ENCODE data around the gene ZNF629. TPM values are rescaled to one million over a fixed set of nuclear protein-coding genes. Genes with fewer than 3 reads are reported as not detected.

The ZNF629 gene
- total RNA-seq, 4 donors from 2014 or later, result 5.0 to 11.4 (median 6.2) TPM

- intact Hi-C loops (cut with DNase I), result no loop called here
- WGBS, 2 donors, result 79 to 90% methylated on average over 3 of the region's 3 CpGs
- Histone ChIP-seq H3K27ac (no peak overlapping the region), H3K9me3 (no peaks in the 10 kb centered on the region), H3K27me3 (no peaks in the 10 kb centered on the region), H3K36me3 (no peaks in the 10 kb centered on the region), H3K4me1 (peaks cover 0 to 8% (median 0%) of the 10 kb centered on the region in 3 donors), H3K4me3 (no peak overlapping the region)
- DNase-seq, result no peak
- no peak for TF ChIP-seq POLR2A (IDR thresholded peaks at IDR 0.05)
- TF ChIP-seq CTCF (IDR thresholded peaks at IDR 0.05), result no peak
Observed at GRCh38 chr16:30794634-30795033, 7.6 kb upstream of the ZNF629 start.

GRCh38 chr16:30793508-30794069 lies 6.6 kb upstream of the ZNF629 start:
- WGBS, 2 donors, result 81 to 100% methylated on average over 1 to 7 of the region's 7 CpGs

GRCh38 chr16:30787613-30788378 lies 791 bp upstream of the ZNF629 start:
- peaks cover 10 to 31% (median 15%) of the 10 kb centered on the region in 3 donors for H3K4me1 ChIP-seq
- peaks cover 0 to 5% (median 0%) of the 10 kb centered on the region in 4 donors for H3K27me3 ChIP-seq
- peak overlapping the region; percentile 77 to 94 (median 91) for H3K27ac ChIP-seq
- no peak for DNase-seq
- 45 to 54% methylated on average over 10 of the region's 11 CpGs for WGBS, 2 donors
- TF ChIP-seq POLR2A (IDR thresholded peaks at IDR 0.05) (no peak), CTCF (IDR thresholded peaks at IDR 0.05) (no peak)
- H3K9me3 ChIP-seq, result no peaks in the 10 kb centered on the region
- H3K4me3 ChIP-seq, result peak overlapping the region; percentile 93 to 99 (median 96)
- intact Hi-C loops (cut with DNase I), result no loop called here
- peaks cover 0 to 18% (median 4%) of the 10 kb centered on the region in 3 donors for H3K36me3 ChIP-seq

More at GRCh38 chr16:30793508-30794069, 6.6 kb upstream of the ZNF629 start:
- Histone ChIP-seq H3K4me3 (no peak overlapping the region), H3K9me3 (no peaks in the 10 kb centered on the region), H3K27me3 (no peaks in the 10 kb centered on the region), H3K27ac (no peak overlapping the region), H3K4me1 (peaks cover 0 to 8% (median 0%) of the 10 kb centered on the region in 3 donors), H3K36me3 (no peaks in the 10 kb centered on the region)
- TF ChIP-seq POLR2A (IDR thresholded peaks at IDR 0.05) (no peak), CTCF (IDR thresholded peaks at IDR 0.05) (no peak)
- intact Hi-C loops (cut with DNase I), result no loop called here
- no peak for DNase-seq

DNA sequence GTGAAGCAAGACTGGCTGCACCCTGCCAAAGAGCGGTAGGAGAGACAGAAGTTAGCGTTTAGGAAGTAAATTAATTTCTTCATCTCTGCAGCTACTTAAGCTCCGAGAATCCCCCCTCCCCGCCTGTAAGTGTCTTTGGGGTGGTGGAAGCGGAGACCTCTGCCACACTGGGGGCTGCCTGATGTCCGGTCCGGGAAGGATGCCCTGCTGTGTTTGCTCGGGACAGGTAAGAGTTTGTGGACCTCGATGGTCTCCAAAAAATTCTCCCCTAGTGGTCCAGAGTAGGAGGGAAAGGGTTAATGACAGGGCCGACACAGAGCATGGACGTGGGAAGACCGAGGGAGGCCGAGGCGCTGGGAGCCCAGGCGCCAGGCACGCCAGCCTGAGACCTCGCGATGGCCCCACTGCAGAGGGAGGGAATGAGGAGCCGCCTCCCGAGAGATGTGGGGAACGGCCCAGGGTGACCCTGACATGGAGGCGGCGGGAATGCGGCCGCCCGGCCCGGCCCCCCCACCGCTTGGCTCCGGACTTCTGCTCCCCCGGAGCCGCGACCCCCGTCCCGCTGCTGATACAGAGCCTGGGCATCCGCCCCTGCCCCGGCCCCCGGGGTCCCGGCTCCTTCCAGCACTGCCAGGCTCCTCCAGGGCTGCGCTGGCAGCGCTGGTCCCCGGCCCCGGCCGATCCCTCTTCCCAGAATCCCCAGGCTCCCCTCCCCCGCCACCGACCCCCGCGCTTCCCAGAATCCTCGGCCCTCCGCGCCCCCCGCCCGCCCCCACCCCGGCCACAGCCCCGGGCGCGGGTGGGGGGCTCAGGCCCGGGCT lies 680 bp downstream of the ZNF629 start:
- peaks cover 7 to 33% (median 18%) of the 10 kb centered on the region in 3 donors for H3K36me3 ChIP-seq
- 5 to 12% methylated on average over 18 to 25 of the region's 57 CpGs for WGBS, 2 donors
- intact Hi-C loops (cut with DNase I), result no loop called here
- H3K9me3 ChIP-seq, result no peaks in the 10 kb centered on the region
- no peak for TF ChIP-seq CTCF (IDR thresholded peaks at IDR 0.05)
- TF ChIP-seq POLR2A (IDR thresholded peaks at IDR 0.05), result no peak
- peaks cover 10 to 31% (median 15%) of the 10 kb centered on the region in 3 donors for H3K4me1 ChIP-seq
- H3K4me3 ChIP-seq, result peak overlapping the region; percentile 93 to 99 (median 96)
- no peak for DNase-seq
- peak overlapping the region; percentile 77 to 94 (median 91) for H3K27ac ChIP-seq
- peaks cover 0 to 5% (median 0%) of the 10 kb centered on the region in 4 donors for H3K27me3 ChIP-seq
